DMS114 treated with DMSO at 0.1 percent for 48 hours (cell line): Measurements from ENCODE around the gene COQ7.

Experiments
- DNase-seq: peaks from one replicate; lab custom pipeline; 2025; ENCODE audit not compliant: unreplicated experiment; lab: John Stamatoyannopoulos, UW

Gene COQ7

GRCh38 chr16:19085679-19086200, 18.3 kb downstream of the COQ7 start:
- DNase-seq: no peak

- DNase-seq: peak; percentile 91
Measured at GRCh38 chr16:19086322-19087199, 19.1 kb downstream of the COQ7 start.

GRCh38 chr16:19088341-19088916, 21.0 kb downstream of the COQ7 start:
- no peak for DNase-seq

DNA sequence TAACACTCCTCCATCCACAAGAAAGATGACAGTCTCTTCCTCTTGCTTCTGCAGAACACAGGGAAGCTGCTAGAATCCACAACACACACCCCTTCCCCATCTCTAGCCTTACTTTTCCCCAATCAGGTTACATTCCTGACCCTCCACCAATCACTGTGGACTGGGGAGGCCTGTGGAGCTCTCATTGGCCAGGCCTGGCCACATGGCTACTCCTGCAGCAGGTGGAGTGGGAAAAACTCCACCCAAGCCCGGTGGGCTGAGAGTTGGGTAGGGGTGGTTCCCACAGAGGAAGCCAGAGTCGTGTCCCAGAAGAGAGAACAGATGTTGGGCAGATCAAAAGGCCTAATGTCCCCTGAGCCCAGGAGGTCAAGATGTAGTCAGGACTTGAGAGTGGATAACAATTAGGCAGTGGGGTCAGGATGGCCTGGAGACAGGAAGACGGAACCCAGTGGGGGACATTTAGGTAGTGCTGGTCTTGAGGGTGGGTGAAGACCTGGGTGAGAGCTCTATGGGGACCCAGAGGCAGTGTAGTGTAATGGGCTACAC, 22.1 kb downstream of the COQ7 start:
- DNase-seq: no peak

DNA sequence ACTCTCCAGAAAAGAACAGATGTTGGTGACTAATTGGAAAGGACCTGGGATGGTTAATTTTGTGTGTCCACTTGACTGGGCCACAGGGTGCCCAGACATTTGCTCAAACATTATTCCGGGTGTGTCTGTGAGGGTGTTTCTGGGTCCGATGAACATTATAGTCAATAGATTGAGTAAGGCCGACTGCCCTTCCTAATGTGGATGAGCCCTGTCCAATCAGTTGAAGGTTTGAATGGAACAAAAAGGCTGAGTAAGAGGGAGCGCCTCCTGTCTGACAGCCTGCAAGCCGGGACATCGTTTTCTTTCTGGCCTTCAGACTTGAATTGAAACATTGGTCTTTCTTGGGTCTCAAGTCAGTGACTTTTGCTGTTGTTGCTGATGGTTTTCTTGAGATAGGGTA, 23.5 kb downstream of the COQ7 start:
- DNase-seq: no peak

DNA sequence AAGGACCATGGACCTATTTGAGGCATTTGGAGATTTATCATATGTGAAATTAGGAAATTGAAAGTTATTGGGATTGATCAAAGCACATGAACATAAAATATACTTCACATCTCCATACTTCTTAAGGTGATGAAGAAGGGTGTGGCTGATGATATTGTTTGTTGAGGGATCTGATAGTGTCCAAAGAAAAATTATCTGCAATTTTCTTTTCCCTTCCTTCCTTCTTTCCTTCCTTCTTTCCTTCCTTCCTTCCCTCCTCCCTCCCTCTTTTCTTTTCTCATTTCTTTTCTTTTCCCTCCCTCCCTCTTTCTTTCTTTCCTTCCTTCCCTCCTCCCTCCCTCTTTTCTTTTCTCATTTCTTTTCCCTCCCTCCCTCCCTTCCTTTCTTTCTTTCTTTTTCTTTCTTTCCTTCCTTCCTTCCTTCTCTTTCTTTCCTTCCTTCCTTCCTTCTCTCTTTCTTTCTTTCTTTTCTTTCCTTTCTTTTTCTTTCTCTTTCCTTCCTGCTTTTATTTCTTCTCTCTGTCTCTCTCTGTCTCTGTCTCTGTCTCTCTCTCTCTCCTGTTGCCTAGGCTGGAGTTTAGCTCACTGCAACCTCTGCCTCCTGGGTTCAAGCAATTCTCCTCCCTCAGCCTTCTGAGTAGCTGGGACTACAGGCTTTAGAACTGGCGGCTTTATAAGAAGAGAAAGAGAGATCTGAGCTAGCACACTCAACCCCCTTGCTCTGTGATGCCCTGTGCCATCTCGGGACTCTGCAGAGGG, 25.4 kb downstream of the COQ7 start:
- no peak for DNase-seq

DNA sequence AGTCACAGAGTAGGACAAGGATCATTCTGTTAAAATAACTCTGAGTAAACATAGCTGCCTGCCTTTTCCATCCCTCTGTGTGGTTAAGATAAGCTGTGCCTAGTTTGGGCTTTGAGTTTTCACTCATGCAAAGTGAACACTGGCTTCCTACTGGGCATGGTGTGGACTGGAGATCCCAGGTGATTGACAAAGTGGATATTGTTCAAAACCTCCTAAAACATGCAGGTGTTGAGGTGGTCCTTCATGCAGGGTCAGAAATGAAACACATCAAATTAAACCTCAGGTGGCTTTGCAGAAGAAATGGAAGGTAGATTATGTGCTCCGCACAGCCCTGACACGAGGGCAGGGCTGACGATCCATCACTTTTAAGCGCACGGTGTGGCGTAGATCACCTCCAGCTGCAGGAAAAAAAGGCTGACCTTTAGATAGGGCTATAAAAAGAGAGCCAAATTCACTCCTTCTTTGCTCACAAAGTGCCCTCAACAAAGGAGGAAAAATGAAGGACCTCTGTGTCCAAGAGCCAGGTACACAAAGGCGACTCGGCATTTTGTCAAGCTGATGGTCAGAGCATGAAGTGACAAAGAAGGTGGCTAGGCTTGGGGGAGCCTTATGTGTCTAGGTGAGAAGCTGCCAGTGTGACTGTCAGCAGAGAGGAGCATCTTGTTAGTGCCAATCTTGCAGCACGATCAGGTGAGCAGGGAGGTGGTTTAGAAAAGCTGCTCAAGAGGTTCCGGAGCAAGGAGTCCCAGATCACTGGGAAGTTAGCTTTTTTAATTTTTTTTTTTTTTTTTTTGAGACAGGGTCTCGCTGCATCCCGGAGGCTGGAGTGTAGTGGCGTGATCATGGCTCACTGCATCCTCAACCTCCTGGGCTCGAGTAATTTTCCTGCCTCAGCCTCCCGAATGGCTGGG, 26.5 kb downstream of the COQ7 start:
- no peak for DNase-seq

DNA sequence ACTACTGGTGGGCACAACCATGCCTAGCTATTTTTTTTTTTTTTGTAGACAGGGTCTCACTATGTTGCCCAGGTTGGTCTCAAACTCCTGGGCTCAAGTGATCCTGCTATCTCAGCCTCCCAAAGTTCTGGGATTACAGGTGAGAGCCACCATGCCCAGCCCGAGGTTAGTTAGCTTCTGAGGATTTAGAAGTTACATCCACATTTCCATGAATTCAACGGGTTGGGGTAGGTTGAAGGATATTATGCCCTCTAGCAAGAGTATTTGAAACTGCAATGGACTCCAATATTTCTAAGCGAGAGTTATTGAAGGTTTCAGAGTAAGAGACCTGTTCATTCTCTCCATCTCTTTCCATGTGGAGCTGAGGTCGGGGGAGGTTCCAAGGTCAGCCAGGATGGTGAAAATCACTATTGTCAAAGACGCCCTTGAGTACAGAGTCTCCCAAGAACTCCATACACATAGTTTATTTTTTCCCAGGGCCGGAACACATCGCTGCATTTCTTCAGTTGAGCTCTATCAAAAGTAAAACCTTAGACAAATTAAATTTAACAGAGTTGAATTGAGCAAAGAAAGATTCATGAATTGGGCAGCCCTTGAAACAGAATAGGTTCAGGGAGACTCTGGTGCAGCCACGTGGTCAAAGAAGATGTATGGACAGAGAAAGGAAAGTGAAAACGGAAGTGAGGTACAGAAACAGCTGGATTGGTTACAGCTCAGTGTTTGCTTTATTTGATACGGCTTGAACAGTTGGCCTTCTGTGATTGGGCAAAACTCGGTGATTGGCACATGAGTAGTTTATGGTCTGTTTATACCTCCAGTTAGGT, 27.3 kb downstream of the COQ7 start:
- DNase-seq: no peak

DNA sequence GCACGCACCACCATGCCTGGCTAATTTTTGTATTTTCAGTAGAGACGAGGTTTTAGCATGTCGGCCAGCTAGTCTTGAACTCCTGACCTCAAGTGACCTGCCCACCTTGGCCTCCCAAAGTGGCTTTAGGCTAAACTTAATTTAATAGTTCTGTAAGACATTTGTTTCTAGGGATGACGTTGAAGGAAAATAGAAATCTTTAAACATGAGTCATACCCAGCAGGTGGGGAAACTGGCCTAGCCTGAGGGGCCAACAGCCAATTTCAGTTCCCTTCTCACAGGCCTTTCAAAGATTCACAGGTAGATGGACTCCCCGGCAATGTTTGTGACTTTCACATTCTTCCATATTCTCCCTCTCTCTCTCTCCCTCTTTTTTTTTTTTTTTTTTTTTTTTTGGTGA, 28.2 kb downstream of the COQ7 start:
- DNase-seq: no peak

- DNase-seq: no peak
Measured at GRCh38 chr16:19098173-19098572, 30.8 kb downstream of the COQ7 start.

GRCh38 chr16:19102187-19102872, 34.9 kb downstream of the COQ7 start:
- DNase-seq: no peak

DNA sequence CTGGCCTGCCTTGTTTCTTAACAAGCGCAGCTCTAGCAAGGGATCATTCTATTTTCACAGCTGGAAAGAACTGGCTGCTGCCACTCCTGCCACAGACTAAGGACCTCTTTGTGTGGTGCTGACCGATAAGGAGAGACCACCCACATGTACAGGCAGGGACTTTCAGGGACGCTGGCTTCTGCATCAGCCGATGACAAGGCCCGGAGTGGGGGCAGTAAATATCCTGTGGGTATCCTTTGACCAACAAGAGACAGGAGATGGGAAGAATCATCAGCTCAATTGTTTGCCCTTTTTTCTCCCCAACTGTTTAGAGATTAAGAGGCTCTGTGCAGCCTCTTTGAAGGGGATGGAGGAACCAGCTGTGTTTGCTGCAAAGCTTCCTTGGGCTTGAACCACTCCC, 37.2 kb downstream of the COQ7 start:
- DNase-seq: no peak

- DNase-seq: no peak
Measured at GRCh38 chr16:19105131-19105530, 37.7 kb downstream of the COQ7 start.

GRCh38 chr16:19105891-19106624, 38.6 kb downstream of the COQ7 start:
- DNase-seq: no peak

DNA sequence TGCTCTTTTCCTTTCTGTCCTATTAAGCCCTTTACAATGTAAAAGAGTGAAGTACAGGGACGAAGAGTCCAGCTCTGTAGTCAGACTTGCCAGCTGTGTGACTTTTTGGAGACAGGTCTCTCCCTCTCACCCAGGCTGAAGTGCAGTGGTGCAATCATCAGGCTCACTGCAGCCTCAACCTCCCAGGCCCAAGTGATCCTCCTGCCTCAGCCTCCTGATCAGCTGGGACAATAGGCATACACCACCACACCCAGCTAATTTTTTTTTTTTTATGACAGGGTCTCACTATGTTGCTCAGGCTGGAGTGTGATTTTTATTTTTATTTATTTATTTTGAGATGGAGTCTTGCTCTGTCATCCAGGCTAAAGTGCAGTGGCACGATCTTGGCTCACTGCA, 39.2 kb downstream of the COQ7 start:
- DNase-seq: no peak

DNA sequence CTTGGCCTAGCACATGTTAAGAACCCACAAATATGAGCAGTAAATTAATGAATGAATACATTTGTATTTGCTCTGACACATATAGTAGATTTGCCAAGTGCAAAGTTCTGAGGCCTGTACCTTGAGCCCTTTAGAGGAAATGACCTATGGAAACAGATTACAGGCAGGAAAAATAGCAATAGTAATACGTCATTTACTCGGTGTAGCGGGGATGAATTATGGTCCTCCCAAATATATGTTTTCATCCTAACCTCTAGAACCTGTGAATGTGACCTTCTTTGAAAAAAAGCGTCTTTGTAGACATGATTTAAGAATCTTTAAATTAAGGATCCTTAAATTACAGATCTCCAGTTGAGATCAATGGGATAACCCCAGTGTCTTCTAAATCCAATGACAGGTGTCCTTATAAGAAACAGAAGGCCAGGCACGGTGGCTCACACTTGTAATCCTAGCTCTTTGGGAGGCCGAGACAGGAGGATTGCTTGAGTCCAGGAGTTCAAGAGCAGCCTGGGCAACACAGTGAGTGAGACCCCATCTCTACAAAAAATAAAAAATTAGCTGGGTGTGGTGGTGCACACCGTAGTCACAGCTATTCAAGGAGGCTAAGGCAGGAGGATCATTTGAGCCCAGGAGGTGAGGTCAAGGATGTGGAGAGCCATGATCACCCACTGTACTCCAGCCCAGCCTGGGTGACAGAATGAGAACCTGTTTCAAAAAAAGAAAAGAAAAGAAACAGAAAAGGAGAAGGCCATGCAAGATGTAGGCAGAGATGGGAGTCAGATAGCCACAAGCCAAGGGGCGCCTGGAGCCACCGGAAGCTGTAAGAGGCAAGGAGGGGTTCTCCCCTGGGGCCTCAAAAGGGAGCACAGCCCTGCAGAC, 41.2 kb downstream of the COQ7 start:
- no peak for DNase-seq

- no peak for DNase-seq
Measured at GRCh38 chr16:19109288-19109664, 41.9 kb downstream of the COQ7 start.
